DMS114 treated with DMSO at 0.1 percent for 48 hours (cell line): ENCODE results near the gene CD7.
A peak's percentile ranks its signal among the peaks of the same experiment; 100 is the strongest.

Experiments used
- DNase-seq: peaks from one replicate; lab custom pipeline; 2025; ENCODE audit not compliant: unreplicated experiment; lab: John Stamatoyannopoulos, UW

CD7 gene

GRCh38 chr17:82280537-82280936 is 36.9 kb downstream of the CD7 start:
- DNase-seq: no peak

GRCh38 chr17:82278786-82279391 is 38.5 kb downstream of the CD7 start:
- no peak for DNase-seq

- no peak for DNase-seq
These were observed 39.1 kb downstream of the CD7 start for GRCh38 chr17:82278308-82278707.

- no peak for DNase-seq
These were observed 39.6 kb downstream of the CD7 start for GRCh38 chr17:82277851-82278250.

- no peak for DNase-seq
These were observed 40.5 kb downstream of the CD7 start for GRCh38 chr17:82276938-82277337.

- no peak for DNase-seq
These were observed 42.1 kb downstream of the CD7 start for GRCh38 chr17:82275326-82275725.

GRCh38 chr17:82274134-82275020 is 43.0 kb downstream of the CD7 start:
- no peak for DNase-seq

- DNase-seq: peak; percentile 59
These were observed 43.9 kb downstream of the CD7 start, which contains the start of gene CSNK1D for GRCh38 chr17:82273327-82274133. TSS of gene CSNK1D (minus strand) at chr17:82273700. CDS start at chr17:82273381, 319 bp downstream.

GRCh38 chr17:82272495-82273326 is 44.7 kb downstream of the CD7 start:
- no peak for DNase-seq

- DNase-seq: no peak
These were observed 46.0 kb downstream of the CD7 start for GRCh38 chr17:82271401-82271800.

GRCh38 chr17:82270651-82271050 is 46.8 kb downstream of the CD7 start:
- no peak for DNase-seq

GRCh38 chr17:82269882-82270500 is 47.4 kb downstream of the CD7 start:
- DNase-seq: no peak

GRCh38 chr17:82269138-82269881 is 48.1 kb downstream of the CD7 start:
- DNase-seq: no peak

- DNase-seq: no peak
These were observed 49.6 kb downstream of the CD7 start for GRCh38 chr17:82267575-82268379.

GRCh38 chr17:82266142-82266541 is 51.3 kb downstream of the CD7 start:
- DNase-seq: no peak
